Gastroesophageal sphincter (tissue), 3 donors: Measurements from ENCODE around the gene ANAPC7.

ENCODE experiments used
- POLR2A ChIP-seq, 2 donors: fragments of 450-650 bp; IDR thresholded peaks; one replicate each; pipeline ENCODE4 v1.6.1; 2017; ENCODE audit warnings: antibody characterized with exemption in 2 of 2, mild to moderate bottlenecking in 2 of 2, moderate library complexity in 1 of 2
- POLR2AphosphoS5 ChIP-seq: sonication (generic); formaldehyde crosslinking; IDR thresholded peaks from one replicate; pipeline ENCODE4 v1.6.1; 2017; ENCODE audit warnings: antibody characterized with exemption
- TF ChIP-seq, protein P1 (sequence below), 4 experiments: fragments of 200-600 bp in 2 of 4; fragments of 450-650 bp in 2 of 4; sonication (generic) in 1 of 4; IDR thresholded peaks; one replicate each; pipeline ENCODE4 v1.5.1; 2017 to 2019; ENCODE audit warnings: antibody characterized with exemption in 4 of 4, mild to moderate bottlenecking in 2 of 4, moderate library complexity in 2 of 4

DNA sequence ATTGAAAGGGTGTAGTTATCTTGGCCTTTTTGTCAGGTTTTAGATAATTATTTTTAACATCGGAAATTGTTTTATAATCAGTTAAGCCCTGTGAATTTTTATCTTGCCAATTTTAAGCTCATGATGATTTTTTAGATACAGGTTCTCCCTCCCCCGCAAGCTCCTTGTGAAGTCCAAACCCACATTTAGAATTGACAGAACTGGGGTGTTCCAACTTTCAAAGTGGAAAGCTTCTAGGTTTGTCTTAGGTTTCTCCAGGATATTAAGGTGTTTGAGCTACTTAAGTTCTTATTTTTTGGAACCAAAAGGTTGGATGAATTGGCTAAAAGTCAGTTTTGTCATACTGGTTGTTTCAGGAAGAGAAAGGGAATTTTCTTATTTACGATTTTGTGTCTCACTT is 73.4 kb downstream of the ANAPC7 start:
- TF ChIP-seq, protein P1, sequence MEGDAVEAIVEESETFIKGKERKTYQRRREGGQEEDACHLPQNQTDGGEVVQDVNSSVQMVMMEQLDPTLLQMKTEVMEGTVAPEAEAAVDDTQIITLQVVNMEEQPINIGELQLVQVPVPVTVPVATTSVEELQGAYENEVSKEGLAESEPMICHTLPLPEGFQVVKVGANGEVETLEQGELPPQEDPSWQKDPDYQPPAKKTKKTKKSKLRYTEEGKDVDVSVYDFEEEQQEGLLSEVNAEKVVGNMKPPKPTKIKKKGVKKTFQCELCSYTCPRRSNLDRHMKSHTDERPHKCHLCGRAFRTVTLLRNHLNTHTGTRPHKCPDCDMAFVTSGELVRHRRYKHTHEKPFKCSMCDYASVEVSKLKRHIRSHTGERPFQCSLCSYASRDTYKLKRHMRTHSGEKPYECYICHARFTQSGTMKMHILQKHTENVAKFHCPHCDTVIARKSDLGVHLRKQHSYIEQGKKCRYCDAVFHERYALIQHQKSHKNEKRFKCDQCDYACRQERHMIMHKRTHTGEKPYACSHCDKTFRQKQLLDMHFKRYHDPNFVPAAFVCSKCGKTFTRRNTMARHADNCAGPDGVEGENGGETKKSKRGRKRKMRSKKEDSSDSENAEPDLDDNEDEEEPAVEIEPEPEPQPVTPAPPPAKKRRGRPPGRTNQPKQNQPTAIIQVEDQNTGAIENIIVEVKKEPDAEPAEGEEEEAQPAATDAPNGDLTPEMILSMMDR (IDR thresholded peaks at IDR 0.05): no peak
- TF ChIP-seq POLR2A (IDR thresholded peaks at IDR 0.05) (no peak), POLR2AphosphoS5 (no peak)
